ENCODE measurements around the gene RHOJ.

DNA sequence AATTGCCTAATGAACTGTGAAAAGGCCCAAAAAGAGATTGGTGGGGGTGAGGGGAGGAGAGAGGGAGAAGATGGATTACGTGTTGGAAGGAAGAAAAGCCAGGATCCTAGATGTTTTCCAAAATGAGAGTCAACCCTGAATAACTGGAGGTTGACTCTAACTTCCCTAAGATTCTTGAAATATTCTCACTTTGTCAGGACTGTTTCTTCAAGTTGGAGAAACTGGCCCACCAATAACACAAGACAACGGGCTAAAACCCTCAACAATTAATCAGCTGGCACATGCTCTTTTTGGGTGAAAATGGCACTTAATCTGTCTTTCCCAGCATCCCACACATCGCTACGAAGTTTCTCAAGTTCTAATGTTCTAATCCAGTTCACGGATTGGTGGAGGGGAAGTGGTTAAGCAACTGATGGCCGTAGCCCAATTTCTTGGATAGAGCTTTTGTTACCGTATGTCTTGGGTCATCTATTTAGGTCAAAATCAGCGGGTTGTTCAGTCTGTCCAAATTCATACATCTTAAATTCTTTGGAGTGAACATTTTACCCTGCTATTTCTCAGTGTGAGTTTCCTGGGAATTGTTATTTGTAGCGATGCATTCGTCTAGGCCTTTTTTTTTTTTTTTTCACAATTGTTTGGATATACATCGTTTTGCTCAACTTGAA lies 65.5 kb downstream of the RHOJ start:
- TF ChIP-seq, protein P1, sequence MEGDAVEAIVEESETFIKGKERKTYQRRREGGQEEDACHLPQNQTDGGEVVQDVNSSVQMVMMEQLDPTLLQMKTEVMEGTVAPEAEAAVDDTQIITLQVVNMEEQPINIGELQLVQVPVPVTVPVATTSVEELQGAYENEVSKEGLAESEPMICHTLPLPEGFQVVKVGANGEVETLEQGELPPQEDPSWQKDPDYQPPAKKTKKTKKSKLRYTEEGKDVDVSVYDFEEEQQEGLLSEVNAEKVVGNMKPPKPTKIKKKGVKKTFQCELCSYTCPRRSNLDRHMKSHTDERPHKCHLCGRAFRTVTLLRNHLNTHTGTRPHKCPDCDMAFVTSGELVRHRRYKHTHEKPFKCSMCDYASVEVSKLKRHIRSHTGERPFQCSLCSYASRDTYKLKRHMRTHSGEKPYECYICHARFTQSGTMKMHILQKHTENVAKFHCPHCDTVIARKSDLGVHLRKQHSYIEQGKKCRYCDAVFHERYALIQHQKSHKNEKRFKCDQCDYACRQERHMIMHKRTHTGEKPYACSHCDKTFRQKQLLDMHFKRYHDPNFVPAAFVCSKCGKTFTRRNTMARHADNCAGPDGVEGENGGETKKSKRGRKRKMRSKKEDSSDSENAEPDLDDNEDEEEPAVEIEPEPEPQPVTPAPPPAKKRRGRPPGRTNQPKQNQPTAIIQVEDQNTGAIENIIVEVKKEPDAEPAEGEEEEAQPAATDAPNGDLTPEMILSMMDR (IDR thresholded peaks at IDR 0.05): no peak
- TF ChIP-seq POLR2A (IDR thresholded peaks at IDR 0.05): no peak
